ENCODE results near the gene RFX2.

- no peak for TF ChIP-seq CTCF (IDR thresholded peaks at IDR 0.05; ENCODE audit: insufficient read depth, low read length, poor library complexity, severe bottlenecking)
- TF ChIP-seq EZH2phosphoT487 (conservative IDR thresholded peaks at IDR 0.05; ENCODE audit: low read length) = no peak
Observed at GRCh38 chr19:5966941-5967340, 143.4 kb downstream of the RFX2 start.
